Osteocyte (in vitro differentiated cells): ENCODE results near the gene ORAI1. TPM values are rescaled to one million over a fixed set of nuclear protein-coding genes. Genes with fewer than 3 reads are reported as not detected.
A peak's percentile ranks its signal among the peaks of the same experiment; 100 is the strongest.
"Not testable (repeated sequence)": the region's sequence is repeated elsewhere in the genome, so short reads cannot be mapped to it uniquely, and the experiment has no call there.

Source experiments
- DNase-seq: peaks from one replicate; pipeline ENCODE4 v3.0.0; 2021; ENCODE audit warnings: mixed read lengths; ENCODE audit not compliant: unreplicated experiment; ENCODE audit errors: extremely low spot score
- H3K27ac Mint-ChIP-seq: one replicate; pipeline ENCODE4 v1.8.0; 2021; ENCODE audit warnings: mild to moderate bottlenecking, mixed read lengths; ENCODE audit not compliant: unreplicated experiment
- H3K27me3 Mint-ChIP-seq: one replicate; pipeline ENCODE4 v1.8.0; 2021; ENCODE audit warnings: mixed read lengths; ENCODE audit not compliant: unreplicated experiment
- H3K36me3 Mint-ChIP-seq: one replicate; pipeline ENCODE4 v1.8.0; 2021; ENCODE audit warnings: mixed read lengths; ENCODE audit not compliant: unreplicated experiment
- H3K4me1 Mint-ChIP-seq: one replicate; pipeline ENCODE4 v1.8.0; 2021; ENCODE audit warnings: mixed read lengths; ENCODE audit not compliant: unreplicated experiment
- H3K4me3 Mint-ChIP-seq: one replicate; pipeline ENCODE4 v1.8.0; 2021; ENCODE audit warnings: mild to moderate bottlenecking, moderate library complexity, mixed read lengths; ENCODE audit not compliant: unreplicated experiment
- H3K9me3 Mint-ChIP-seq: one replicate; pipeline ENCODE4 v1.8.0; 2021; ENCODE audit warnings: mixed read lengths; ENCODE audit not compliant: unreplicated experiment
- CTCF ChIP-seq: fragments of 200-600 bp; sonication (generic); IDR thresholded peaks from 2 replicates; pipeline ENCODE4 v1.5.0; 2021; ENCODE audit warnings: antibody characterized with exemption, mild to moderate bottlenecking, moderate library complexity
- total RNA-seq: library from RNA; stranded (reverse); gene quantifications from 2 replicates; pipeline ENCODE4 v1.2.1, GENCODE V29; 2021

ORAI1 gene
- total RNA-seq, 1 donor from 2014 or later, result 9.1 TPM

DNA sequence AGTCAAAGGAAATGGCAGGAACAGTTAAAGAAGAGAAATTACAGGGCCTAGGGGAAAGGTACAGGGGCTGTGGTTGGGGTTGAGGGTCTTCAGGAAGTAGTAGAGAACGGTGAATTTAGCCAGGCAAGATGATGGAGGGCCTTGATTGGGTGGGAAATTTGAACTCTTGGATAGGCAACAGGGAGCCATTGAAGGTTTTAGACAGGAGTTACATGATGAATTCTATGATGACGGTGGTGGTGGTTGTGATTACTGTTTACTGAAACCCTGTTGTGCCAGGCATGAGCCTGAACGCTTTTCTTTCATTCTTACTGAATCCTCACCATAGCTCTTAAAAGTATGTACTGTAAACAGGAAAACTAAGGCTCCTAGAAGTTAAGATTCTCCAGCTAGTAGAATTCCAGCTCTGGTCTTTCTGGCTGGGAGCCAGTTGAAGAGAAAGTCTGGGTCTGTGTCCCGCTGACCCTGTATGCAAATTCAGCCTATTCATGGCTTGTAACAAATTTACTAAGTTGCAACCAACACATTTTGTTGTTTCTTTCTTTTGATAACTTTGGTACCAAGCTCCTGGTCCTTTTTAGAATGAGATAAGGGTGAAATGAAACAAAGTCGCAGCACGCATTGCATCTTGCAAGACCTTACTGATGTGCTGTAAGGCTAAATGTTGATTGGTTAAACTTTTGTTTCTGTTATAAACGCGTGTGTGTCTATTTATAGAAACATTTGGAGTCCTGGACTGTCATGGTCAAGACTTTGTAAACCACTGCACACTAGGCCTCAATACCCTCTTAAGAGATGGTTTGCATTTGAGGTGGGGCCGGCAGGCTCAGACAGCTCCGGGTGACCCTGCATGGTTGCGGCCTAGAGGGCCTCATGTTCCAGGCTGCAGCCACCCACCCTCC is 6.0 kb downstream of the ORAI1 start:
- Mint-ChIP-seq H3K4me1 (peaks cover 29% of the 10 kb centered on the region), H3K27ac (peak overlapping the region; percentile 56)

GRCh38 chr12:121633833-121634196 is 7.5 kb downstream of the ORAI1 start:
- H3K27me3 Mint-ChIP-seq, H3K4me3 Mint-ChIP-seq, DNase-seq, H3K27ac Mint-ChIP-seq, H3K36me3 Mint-ChIP-seq, H3K9me3 Mint-ChIP-seq: not testable (repeated sequence)
- H3K4me1 Mint-ChIP-seq, result peaks cover 15% of the 10 kb centered on the region

More for the DNA sequence above, 6.0 kb downstream of the ORAI1 start:
- TF ChIP-seq CTCF, result no peak
- Mint-ChIP-seq H3K4me3 (no peak overlapping the region), H3K27me3 (no peaks in the 10 kb centered on the region), H3K9me3 (no peaks in the 10 kb centered on the region), H3K36me3 (no peaks in the 10 kb centered on the region)
- no peak for DNase-seq

DNA sequence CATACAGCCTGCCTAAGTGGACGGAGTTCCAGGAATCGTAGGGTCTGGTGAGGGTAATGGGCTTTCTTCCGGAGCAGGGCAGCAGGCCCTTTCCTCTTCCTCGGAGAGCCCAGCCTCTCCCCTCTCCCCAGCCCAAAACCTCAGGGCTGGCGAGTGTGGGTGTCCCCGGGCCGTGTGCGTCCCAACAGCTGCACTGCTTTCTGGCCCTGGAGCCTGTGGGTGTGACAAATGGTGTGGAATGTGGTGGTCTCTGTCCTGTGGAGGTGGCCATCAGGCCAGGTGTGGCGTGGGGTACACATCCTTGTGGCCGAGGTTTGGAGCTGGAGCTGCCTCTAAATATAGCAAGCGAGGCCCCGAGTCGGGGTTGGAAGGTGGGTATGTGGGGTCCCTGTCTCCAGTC is 8.5 kb downstream of the ORAI1 start:
- Mint-ChIP-seq H3K27me3 (no peaks in the 10 kb centered on the region), H3K36me3 (no peaks in the 10 kb centered on the region), H3K27ac (no peak overlapping the region), H3K9me3 (no peaks in the 10 kb centered on the region), H3K4me1 (peaks cover 10% of the 10 kb centered on the region), H3K4me3 (no peak overlapping the region)
- no peak for DNase-seq
- no peak for TF ChIP-seq CTCF

DNA sequence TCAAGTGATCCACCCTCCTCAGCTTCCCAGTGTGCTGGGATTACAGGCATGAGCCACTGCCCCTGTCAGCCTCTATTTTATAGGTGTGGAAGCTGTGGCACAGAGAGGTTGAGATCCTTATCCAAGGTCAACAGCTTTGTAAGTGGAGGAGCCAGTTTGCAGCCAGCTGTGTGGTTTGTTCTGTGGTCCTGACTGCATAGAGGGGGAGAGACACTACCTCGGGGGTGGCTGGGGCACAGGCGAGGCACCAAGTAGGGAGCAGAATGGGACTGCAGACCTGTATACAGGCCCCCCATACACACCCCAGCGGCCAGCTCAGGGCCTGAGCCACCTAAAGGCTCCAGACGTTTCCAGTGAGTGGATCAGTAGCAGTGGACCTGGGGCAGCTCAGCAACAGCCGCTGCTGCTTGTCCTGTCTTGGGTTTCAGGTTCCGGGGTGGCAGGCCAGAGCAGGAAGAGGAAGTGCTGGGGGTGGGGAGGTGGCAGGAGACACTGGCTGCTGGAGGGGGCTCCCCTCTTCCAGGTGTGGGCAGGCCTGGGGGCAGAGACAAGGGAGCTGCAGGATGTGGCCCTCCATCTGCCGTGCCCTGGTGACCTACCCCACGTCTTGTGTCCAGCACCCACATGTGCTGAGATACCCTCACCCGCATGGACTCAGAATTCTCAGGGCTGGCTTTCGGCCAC is 11.0 kb downstream of the ORAI1 start:
- no peak for TF ChIP-seq CTCF
- Mint-ChIP-seq H3K27me3 (no peaks in the 10 kb centered on the region), H3K4me3 (no peak overlapping the region), H3K36me3 (no peaks in the 10 kb centered on the region), H3K9me3 (no peaks in the 10 kb centered on the region), H3K27ac (no peak overlapping the region), H3K4me1 (peaks cover 5% of the 10 kb centered on the region)
- DNase-seq, result no peak

- Mint-ChIP-seq H3K9me3 (no peaks in the 10 kb centered on the region), H3K4me3 (no peak overlapping the region), H3K36me3 (no peaks in the 10 kb centered on the region), H3K27me3 (no peaks in the 10 kb centered on the region), H3K4me1 (no peaks in the 10 kb centered on the region), H3K27ac (no peak overlapping the region)
- DNase-seq, result no peak
- no peak for TF ChIP-seq CTCF
Observed at GRCh38 chr12:121638298-121639202, 12.2 kb downstream of the ORAI1 start.
